GM23338 (cell line): ENCODE data around the gene ATP1A3. TPM values are rescaled to one million over a fixed set of nuclear protein-coding genes. Genes with fewer than 3 reads are reported as not detected.
A peak's percentile ranks its signal among the peaks of the same experiment; 100 is the strongest.

Experiments used
- ATAC-seq: fragments of 200-7000 bp; cut with Tn5 transposase; 3 replicates; pipeline ENCODE4 v1.9.1; 2020
- DNase-seq: peaks from one replicate; pipeline ENCODE4 v3.0.0-alpha.2; 2015; ENCODE audit warnings: low spot score
- H2AFZ ChIP-seq: fragments of 200-600 bp; sonication (generic); 2 replicates; pipeline ENCODE4 v1.8.0; 2016; ENCODE audit warnings: antibody characterized with exemption, mild to moderate bottlenecking, moderate library complexity
- H3F3A ChIP-seq: fragments of 200-600 bp; sonication (generic); replicated peaks from 2 replicates; pipeline ENCODE4 v1.8.0; 2017; ENCODE audit warnings: antibody characterized with exemption, mixed run types, low read depth
- H3K27ac ChIP-seq: fragments of 200-600 bp; sonication (generic); 2 replicates; pipeline ENCODE4 v1.6.1; 2016; ENCODE audit warnings: low read depth
- H3K27me3 ChIP-seq: fragments of 200-600 bp; sonication (generic); 2 replicates; pipeline ENCODE4 v1.8.0; 2016; ENCODE audit warnings: mild to moderate bottlenecking, mixed run types, moderate library complexity; ENCODE audit not compliant: insufficient read depth
- H3K36me3 ChIP-seq: fragments of 200-600 bp; sonication (generic); 2 replicates; pipeline ENCODE4 v1.8.0; 2016; ENCODE audit warnings: mild to moderate bottlenecking; ENCODE audit not compliant: insufficient read depth
- H3K4me1 ChIP-seq: fragments of 200-600 bp; sonication (generic); 2 replicates; pipeline ENCODE4 v1.8.0; 2016; ENCODE audit warnings: mild to moderate bottlenecking, moderate library complexity; ENCODE audit not compliant: insufficient read depth
- H3K4me2 ChIP-seq: fragments of 200-600 bp; sonication (generic); 2 replicates; pipeline ENCODE4 v1.7.1; 2017; ENCODE audit warnings: mixed run types
- H3K4me3 ChIP-seq: fragments of 200-600 bp; sonication (generic); 2 replicates; pipeline ENCODE4 v1.6.1; 2016; ENCODE audit warnings: mixed run types
- H3K79me2 ChIP-seq: fragments of 200-600 bp; sonication (generic); replicated peaks from 2 replicates; pipeline ENCODE4 v1.8.0; 2017; ENCODE audit warnings: mild to moderate bottlenecking; ENCODE audit not compliant: insufficient read depth
- H3K9me2 ChIP-seq: fragments of 200-600 bp; sonication (generic); 2 replicates; pipeline ENCODE4 v1.8.0; 2017; ENCODE audit not compliant: insufficient read depth
- H4K20me1 ChIP-seq: fragments of 200-600 bp; sonication (generic); replicated peaks from 2 replicates; pipeline ENCODE4 v1.8.0; 2017; ENCODE audit warnings: mild to moderate bottlenecking; ENCODE audit not compliant: insufficient read depth
- H3K27ac Mint-ChIP-seq: 2 replicates; pipeline ENCODE4 v1.8.0; 2020; ENCODE audit warnings: inconsistent platforms, mild to moderate bottlenecking, moderate library complexity, mixed read lengths
- H3K27me3 Mint-ChIP-seq: 3 replicates; pipeline ENCODE4 v1.8.0; 2022; ENCODE audit warnings: low read depth, mild to moderate bottlenecking, moderate library complexity, mixed read lengths, inconsistent platforms; ENCODE audit not compliant: insufficient read depth, poor library complexity
- H3K36me3 Mint-ChIP-seq: 3 replicates; pipeline ENCODE4 v1.8.0; 2021; ENCODE audit warnings: low read depth, mild to moderate bottlenecking, inconsistent platforms, moderate library complexity, mixed read lengths
- H3K4me1 Mint-ChIP-seq: 3 replicates; pipeline ENCODE4 v1.8.0; 2020; ENCODE audit warnings: mild to moderate bottlenecking, inconsistent platforms, mixed read lengths
- H3K4me3 Mint-ChIP-seq: 3 replicates; pipeline ENCODE4 v1.8.0; 2021; ENCODE audit warnings: moderate library complexity, mild to moderate bottlenecking, inconsistent platforms, mixed read lengths
- H3K9me3 Mint-ChIP-seq: 3 replicates; pipeline ENCODE4 v1.8.0; 2020; ENCODE audit warnings: moderate library complexity, mild to moderate bottlenecking, inconsistent platforms, mixed read lengths
- CTCF ChIP-seq, 2 experiments: fragments of 200-600 bp in 1 of 2; sonication (generic) in 1 of 2; conservative IDR thresholded peaks; 2 replicates each; pipeline versions ENCODE4 v1.5.1 to v1.6.1; 2016 to 2017; ENCODE audit warnings: antibody characterized with exemption in 2 of 2, low read depth in 2 of 2, mild to moderate bottlenecking in 2 of 2, moderate library complexity in 1 of 2
- ETS1 ChIP-seq: IDR thresholded peaks from 2 replicates; pipeline ENCODE4 v1.6.1; 2016; ENCODE audit warnings: antibody characterized with exemption
- JUNB ChIP-seq: IDR thresholded peaks from one replicate; pipeline ENCODE4 v1.6.1; 2016; ENCODE audit warnings: antibody characterized with exemption; ENCODE audit not compliant: unreplicated experiment
- REST ChIP-seq: IDR thresholded peaks from one replicate; pipeline ENCODE4 v1.6.1; 2018; ENCODE audit warnings: antibody characterized with exemption; ENCODE audit not compliant: unreplicated experiment
- ZNF114 ChIP-seq: fragments of 250-450 bp; sonication (Bioruptor Pico); IDR thresholded peaks from 2 replicates; pipeline ENCODE4 v1.5.0; 2020; ENCODE audit warnings: mild to moderate bottlenecking, moderate library complexity
- ZNF462 ChIP-seq: fragments of 250-450 bp; sonication (Bioruptor Pico); IDR thresholded peaks from 2 replicates; pipeline ENCODE4 v1.5.0; 2020; ENCODE audit warnings: mild to moderate bottlenecking, moderate library complexity
- polyA plus RNA-seq: library from polyadenylated mRNA; unstranded; fragments of >200 nt; fragmentation: Nextera tagmentation; extraction: Ambion mirVana; gene quantifications from 2 replicates; pipeline ENCODE4 v1.2.1, GENCODE V29; 2016
- total RNA-seq: library from RNA; depleted of rRNA; stranded (reverse); fragments of >200 nt; shearing (Covaris generic); gene quantifications from 2 replicates; pipeline ENCODE4 v1.2.3, GENCODE V29; 2014

ATP1A3 gene
- total and polyA plus RNA-seq, 2 experiments from 2014 or later: 11.5 to 37.3 TPM

GRCh38 chr19:42023121-42023942, 29.3 kb upstream of the ATP1A3 start:
- peak overlapping the region; percentile 62 for H3K27ac Mint-ChIP-seq
- no peak overlapping the region for H2AFZ ChIP-seq
- peak; percentile 78 for DNase-seq

More at GRCh38 chr19:42023121-42023942, 29.3 kb upstream of the ATP1A3 start:
- H3F3A ChIP-seq: no peaks in the 10 kb centered on the region
- no peaks in the 10 kb centered on the region; the same call in none of the 2 replicates for H4K20me1 ChIP-seq
- H3K79me2 ChIP-seq: no peaks in the 10 kb centered on the region
- Mint-ChIP-seq H3K27me3 (peaks cover 2% of the 10 kb centered on the region), H3K4me1 (peaks cover 8% of the 10 kb centered on the region), H3K36me3 (peaks cover 47% of the 10 kb centered on the region), H3K9me3 (no peaks in the 10 kb centered on the region), H3K4me3 (no peak overlapping the region)
- ATAC-seq: peak; percentile 89
- no peak overlapping the region for H3K4me3 ChIP-seq
- no peak overlapping the region for H3K27ac ChIP-seq
- H3K36me3 ChIP-seq: no peaks in the 10 kb centered on the region
- no peaks in the 10 kb centered on the region for H3K9me2 ChIP-seq
- TF ChIP-seq ETS1 (no peak), ZNF462 (no peak), REST (no peak), CTCF (conservative IDR thresholded peaks at IDR 0.05; ENCODE audit: low read depth in 2 of 2) (peak; percentile 75 to 83), JUNB (no peak), ZNF114 (no peak)
- H3K4me2 ChIP-seq: no peak overlapping the region
- H3K27me3 ChIP-seq: no peaks in the 10 kb centered on the region
- no peaks in the 10 kb centered on the region for H3K4me1 ChIP-seq
